NT2/D1 (cell line): ENCODE results near the gene TGFB2.

Experiments
- YY1 ChIP-seq: IDR thresholded peaks from 2 replicates; pipeline ENCODE4 v1.6.1; 2011; ENCODE audit not compliant: insufficient read length, insufficient read depth
- ZNF274 ChIP-seq: IDR thresholded peaks from 2 replicates; pipeline ENCODE4 v1.6.1; 2011; ENCODE audit warnings: mild to moderate bottlenecking, low read depth, low read length

- TF ChIP-seq YY1 (no peak), ZNF274 (no peak)
These were observed 63.8 kb downstream of the TGFB2 start for GRCh38 chr1:218408942-218409341.
